HepG2 (cell line): ENCODE data around the gene GPR83. TPM values are rescaled to one million over a fixed set of nuclear protein-coding genes. Genes with fewer than 3 reads are reported as not detected.

Source experiments
- ATAC-seq: fragments of 200-7000 bp; cut with Tn5 transposase; 3 replicates; pipeline ENCODE4 v1.9.1; 2020; ENCODE audit warnings: mild to moderate bottlenecking, moderate library complexity
- BruUV-seq: library from RNA; stranded (reverse); fragments of 400-500 nt; replicated peaks from 2 replicates; lab custom pipeline; 2021; lab: Mats Ljungman, UMichigan
- CTCF ChIA-PET: fragments of 300-600 bp; formaldehyde crosslinking; extraction: SDS; loops from one replicate; lab custom pipeline; 2021; ENCODE audit warnings: low total read pairs, inconsistent platforms, low intra/inter-chr PET ratio; lab: Yijun Ruan, JAX
- POLR2A ChIA-PET: fragments of 350-600 bp; sonication (Branson Sonifier 250); formaldehyde crosslinking; loops from one replicate; lab custom pipeline; 2020; ENCODE audit warnings: antibody characterized with exemption, inconsistent platforms; lab: Yijun Ruan, JAX
- DNase-seq: peaks from one replicate; pipeline ENCODE4 v3.0.0-alpha.2; 2015; ENCODE audit warnings: low spot score
- FAIRE-seq: peaks from 3 replicates; lab custom pipeline; 2011; peaks lifted over from hg19 to GRCh38; lab: Jason Lieb, UNC
- H2AFZ ChIP-seq: one replicate; pipeline ENCODE4 v1.6.1; 2011; ENCODE audit warnings: low read length, inconsistent platforms
- H3K27ac ChIP-seq: fragments of 300-600 bp; 3 replicates; pipeline ENCODE4 v1.8.0; 2011; ENCODE audit warnings: mixed run types, mild to moderate bottlenecking, mixed read lengths, low read length, inconsistent platforms; ENCODE audit not compliant: insufficient read depth; ENCODE audit errors: extremely low read length
- H3K27me3 ChIP-seq, 2 experiments: fragments of 200-600 bp in 1 of 2; 2 replicates in 1 of 2; 3 replicates in 1 of 2; pipeline versions ENCODE4 v1.6.0 to v1.8.0; 2011; ENCODE audit warnings: low read length in 2 of 2, mild to moderate bottlenecking in 2 of 2, moderate library complexity in 2 of 2, inconsistent platforms in 1 of 2; ENCODE audit not compliant: insufficient read depth in 2 of 2, control insufficient read depth in 1 of 2
- H3K36me3 ChIP-seq, 2 experiments: fragments of 200-600 bp in 1 of 2; replicated peaks in 1 of 2; 2 replicates in 1 of 2; 3 replicates in 1 of 2; pipeline versions ENCODE4 v1.5.1 to v1.8.0; 2011; ENCODE audit warnings: low read length in 2 of 2, inconsistent platforms in 1 of 2; ENCODE audit not compliant: insufficient read depth in 2 of 2, control insufficient read depth in 1 of 2
- H3K4me1 ChIP-seq: 2 replicates; pipeline ENCODE4 v1.5.1; 2012; ENCODE audit warnings: low read length, inconsistent platforms; ENCODE audit not compliant: insufficient read depth
- H3K4me2 ChIP-seq: 2 replicates; pipeline ENCODE4 v1.6.0; 2011; ENCODE audit warnings: low read depth, low read length, inconsistent platforms
- H3K4me3 ChIP-seq, 3 experiments: fragments of 200-600 bp in 1 of 3; sonication (generic), shearing (Covaris generic) in 1 of 3; replicated peaks in 1 of 3; 2 replicates each; pipeline ENCODE4 v1.5.1; 2011 to 2016; ENCODE audit warnings: low read length in 3 of 3, inconsistent platforms in 2 of 3, low read depth in 2 of 3, mild to moderate bottlenecking in 2 of 3, control low read depth in 1 of 3, mixed read lengths in 1 of 3; ENCODE audit not compliant: insufficient read depth in 1 of 3
- H3K79me2 ChIP-seq: one replicate; pipeline ENCODE4 v1.6.1; 2011; ENCODE audit warnings: low read length, inconsistent platforms; ENCODE audit not compliant: insufficient read depth
- H3K9ac ChIP-seq: 2 replicates; pipeline ENCODE4 v1.6.0; 2011; ENCODE audit warnings: mild to moderate bottlenecking, low read depth, low read length, inconsistent platforms; ENCODE audit not compliant: insufficient read depth
- H3K9me3 ChIP-seq: 2 replicates; pipeline ENCODE4 v1.5.1; 2012; ENCODE audit warnings: mild to moderate bottlenecking, low read length
- H4K20me1 ChIP-seq: 2 replicates; pipeline ENCODE4 v1.6.0; 2011; ENCODE audit warnings: inconsistent platforms, mild to moderate bottlenecking, low read length, moderate library complexity; ENCODE audit not compliant: insufficient read depth
- CREBL2 ChIP-seq: sonication (generic); formaldehyde crosslinking; IDR thresholded peaks from 2 replicates; pipeline ENCODE4 v1.8.1; 2023; ENCODE audit warnings: missing genetic modification reagents, mild to moderate bottlenecking, borderline replicate concordance
- GPBP1L1 ChIP-seq: sonication (generic); formaldehyde crosslinking; IDR thresholded peaks from 2 replicates; pipeline ENCODE4 v1.5.0; 2020; ENCODE audit warnings: mild to moderate bottlenecking, missing genetic modification reagents
- NR1H2 ChIP-seq: sonication (generic); formaldehyde crosslinking; IDR thresholded peaks from 2 replicates; pipeline ENCODE4 v1.8.1; 2022; ENCODE audit warnings: low read depth, missing genetic modification reagents, borderline replicate concordance
- PTBP1 ChIP-seq: fragments of 200-400 bp; formaldehyde crosslinking; IDR thresholded peaks from 2 replicates; pipeline ENCODE4 v1.6.1; 2018; ENCODE audit warnings: low read length, low read depth; ENCODE audit not compliant: poor library complexity, severe bottlenecking
- SCMH1 ChIP-seq: sonication (generic); formaldehyde crosslinking; IDR thresholded peaks from 2 replicates; pipeline ENCODE4 v1.9.0; 2021; ENCODE audit warnings: missing genetic modification reagents, mild to moderate bottlenecking, borderline replicate concordance
- SOX5 ChIP-seq: IDR thresholded peaks from 2 replicates; pipeline ENCODE4 v1.6.1; 2016; ENCODE audit warnings: borderline replicate concordance
- ZBTB2 ChIP-seq: sonication (generic); formaldehyde crosslinking; IDR thresholded peaks from 2 replicates; pipeline ENCODE4 v1.8.0; 2022; ENCODE audit warnings: low read depth, missing genetic modification reagents
- ZBTB26 ChIP-seq: IDR thresholded peaks from 2 replicates; pipeline ENCODE4 v1.6.1; 2016; ENCODE audit warnings: missing compliant biosample characterization, missing genetic modification reagents, borderline replicate concordance
- WGBS: methylation state at CpG from one replicate; pipeline ENCODE4 v1.1.6; 2017; ENCODE audit warnings: low lambda C conversion rate; 5-methylcytosine and 5-hydroxymethylcytosine counted together
- in situ Hi-C: cut with HindIII; loops from 2 replicates; pipeline ENCODE4 v1.10.0; 2017; ENCODE audit warnings: low pct_unique_long_range_greater_than_20kb; ENCODE audit not compliant: extremely low pct_ligation_motif_present
- intact Hi-C: fragments of 100-400 bp; cut with micrococcal nuclease; formaldehyde crosslinking; loops from one replicate; pipeline ENCODE4 v1.10.0; 2022; ENCODE audit not compliant: unreplicated experiment
- polyA plus RNA-seq, 8 experiments: library from polyadenylated mRNA; depleted of rRNA in 3 of 8; stranded (reverse) in 7 of 8; unstranded in 1 of 8; fragments of >200 nt; fragmentation: Illumina TruSeq in 4 of 8; extraction: Trizol in 4 of 8; gene quantifications; 2 replicates each; pipeline versions ENCODE4 v1.2.1 to v1.2.3, GENCODE V29; 2011 to 2016; ENCODE audit warnings: low read depth in 4 of 8, missing spikeins in 1 of 8, mixed read lengths in 1 of 8; ENCODE audit not compliant: insufficient read depth in 1 of 8
- total RNA-seq, 5 experiments: library from RNA; depleted of rRNA; stranded (reverse); fragments of >200 nt; fragmentation: Illumina TruSeq; extraction: Trizol; gene quantifications; 2 replicates each; pipeline ENCODE4 v1.2.3, GENCODE V29; 2016; ENCODE audit warnings: low read depth in 1 of 5
- TF ChIP-seq, protein P1 (sequence below): sonication (generic); formaldehyde crosslinking; IDR thresholded peaks from 2 replicates; pipeline ENCODE4 v1.5.1; 2020; ENCODE audit warnings: missing genetic modification reagents, mild to moderate bottlenecking, borderline replicate concordance

GPR83 gene
- total and polyA plus RNA-seq, 2 of the 13 experiments (the other 11 are each of a cell fraction or from before 2014, with no cell fraction given): 0.04 to 0.11 TPM

GRCh38 chr11:94379613-94380012 lies 21.6 kb downstream of the GPR83 start:
- H3K27me3 ChIP-seq: peaks cover 0 to 4% of the 10 kb centered on the region in 2 experiments; a peak in 2 of 5 replicates
- no peak overlapping the region for H3K27ac ChIP-seq
- no peaks in the 10 kb centered on the region for H3K79me2 ChIP-seq
- in situ Hi-C loops: no loop called here
- no peak for FAIRE-seq
- ChIA-PET POLR2A (no interaction called here), CTCF (no interaction called here)
- intact Hi-C loops: no loop called here
- BruUV-seq: no TSS peak
- no peak overlapping the region for H3K9ac ChIP-seq
- no peak for DNase-seq
- no peaks in the 10 kb centered on the region for H3K36me3 ChIP-seq
- no peak overlapping the region for H3K4me3 ChIP-seq
- ATAC-seq: no peak
- H4K20me1 ChIP-seq: no peaks in the 10 kb centered on the region
- H3K9me3 ChIP-seq: no peaks in the 10 kb centered on the region
- H2AFZ ChIP-seq: no peak overlapping the region
- 75% methylated on average over 3 of the region's 5 CpGs for WGBS
- no peaks in the 10 kb centered on the region for H3K4me1 ChIP-seq
- no peak overlapping the region for H3K4me2 ChIP-seq
- TF ChIP-seq, protein P1, sequence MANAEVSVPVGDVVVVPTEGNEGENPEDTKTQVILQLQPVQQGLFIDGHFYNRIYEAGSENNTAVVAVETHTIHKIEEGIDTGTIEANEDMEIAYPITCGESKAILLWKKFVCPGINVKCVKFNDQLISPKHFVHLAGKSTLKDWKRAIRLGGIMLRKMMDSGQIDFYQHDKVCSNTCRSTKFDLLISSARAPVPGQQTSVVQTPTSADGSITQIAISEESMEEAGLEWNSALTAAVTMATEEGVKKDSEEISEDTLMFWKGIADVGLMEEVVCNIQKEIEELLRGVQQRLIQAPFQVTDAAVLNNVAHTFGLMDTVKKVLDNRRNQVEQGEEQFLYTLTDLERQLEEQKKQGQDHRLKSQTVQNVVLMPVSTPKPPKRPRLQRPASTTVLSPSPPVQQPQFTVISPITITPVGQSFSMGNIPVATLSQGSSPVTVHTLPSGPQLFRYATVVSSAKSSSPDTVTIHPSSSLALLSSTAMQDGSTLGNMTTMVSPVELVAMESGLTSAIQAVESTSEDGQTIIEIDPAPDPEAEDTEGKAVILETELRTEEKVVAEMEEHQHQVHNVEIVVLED (CRISPR knock-in tag): no peak
- TF ChIP-seq SCMH1 (CRISPR knock-in tag) (no peak), ZBTB26 (CRISPR knock-in tag) (no peak), GPBP1L1 (no peak), ZBTB2 (no peak), PTBP1 (no peak), NR1H2 (CRISPR knock-in tag) (no peak), SOX5 (CRISPR knock-in tag) (no peak), CREBL2 (no peak)
